Measurements from ENCODE around the gene SMIM38. TPM values are rescaled to one million over a fixed set of nuclear protein-coding genes. Genes with fewer than 3 reads are reported as not detected.

Gene SMIM38
- total and polyA plus RNA-seq, 4 donors = 0.03 to 1.7 (median 0.07) TPM

GRCh38 chr11:69121021-69121420 is 34.7 kb upstream of the SMIM38 start:
- DNase-seq (ENCODE audit: low spot score) = no peak
- no peak overlapping the region for H3K27ac ChIP-seq (ENCODE audit: low read depth in 1 of 2, low read length in 2 of 2)
- no peak for TF ChIP-seq EGR1 (IDR thresholded peaks at IDR 0.05; ENCODE audit: low read depth in 2 of 2)
- no peak for TF ChIP-seq HNF4G (IDR thresholded peaks at IDR 0.05)
- no peak for TF ChIP-seq RXRA (IDR thresholded peaks at IDR 0.05)
- no peak for TF ChIP-seq GABPA (IDR thresholded peaks at IDR 0.05 in 1 of 2, conservative IDR thresholded peaks at IDR 0.05 in 1 of 2)
- no peak for TF ChIP-seq FOXA2 (IDR thresholded peaks at IDR 0.05)
- no peak for TF ChIP-seq SP1 (IDR thresholded peaks at IDR 0.05)
- no peak for TF ChIP-seq NR2F2 (IDR thresholded peaks at IDR 0.05)
- TF ChIP-seq RAD21 (IDR thresholded peaks at IDR 0.05) = no peak
- no peak for TF ChIP-seq MAX (IDR thresholded peaks at IDR 0.05)
- no peak for TF ChIP-seq ZBTB33 (IDR thresholded peaks at IDR 0.05)
- no peak overlapping the region for H3K4me3 ChIP-seq (ENCODE audit: low read depth in 1 of 3, low read length in 3 of 3)
- peaks cover 0 to 4% (median 0%) of the 10 kb centered on the region in 4 donors for H3K9me3 ChIP-seq (ENCODE audit: control insufficient read depth in 4 of 4, low read length in 3 of 4)
- 88% methylated on average over 9 of the region's 9 CpGs for WGBS
- H3K4me1 ChIP-seq (ENCODE audit: control insufficient read depth in 4 of 4, insufficient read depth in 4 of 4, low read length in 3 of 4) = peaks cover 0 to 1% (median 0%) of the 10 kb centered on the region in 4 donors
- H3K9ac ChIP-seq (ENCODE audit: low read depth in 1 of 2, low read length in 2 of 2) = no peak overlapping the region
- no peaks in the 10 kb centered on the region for H3K36me3 ChIP-seq (ENCODE audit: control insufficient read depth in 4 of 4, insufficient read depth in 3 of 4, low read depth in 1 of 4, low read length in 3 of 4)
- no peaks in the 10 kb centered on the region for H3K27me3 ChIP-seq (ENCODE audit: control insufficient read depth in 4 of 4, insufficient read depth in 4 of 4, low read length in 3 of 4)

- no peak overlapping the region for H3K9ac ChIP-seq (ENCODE audit: low read depth in 1 of 2, low read length in 2 of 2)
- no peak for DNase-seq (ENCODE audit: low spot score)
- WGBS = 92% methylated on average over 19 of the region's 19 CpGs
Observed at GRCh38 chr11:69121621-69122325, 34.0 kb upstream of the SMIM38 start.

More at GRCh38 chr11:69121621-69122325, 34.0 kb upstream of the SMIM38 start:
- H3K4me3 ChIP-seq (ENCODE audit: low read depth in 1 of 3, low read length in 3 of 3) = no peak overlapping the region
- H3K9me3 ChIP-seq (ENCODE audit: control insufficient read depth in 4 of 4, low read length in 3 of 4) = peaks cover 0 to 4% (median 0%) of the 10 kb centered on the region in 4 donors
- no peak overlapping the region for H3K27ac ChIP-seq (ENCODE audit: low read depth in 1 of 2, low read length in 2 of 2)
- H3K36me3 ChIP-seq (ENCODE audit: control insufficient read depth in 4 of 4, insufficient read depth in 3 of 4, low read depth in 1 of 4, low read length in 3 of 4) = no peaks in the 10 kb centered on the region
- H3K27me3 ChIP-seq (ENCODE audit: control insufficient read depth in 4 of 4, insufficient read depth in 4 of 4, low read length in 3 of 4) = no peaks in the 10 kb centered on the region
- no peak for TF ChIP-seq HNF4A (conservative IDR thresholded peaks at IDR 0.05)
- TF ChIP-seq EGR1 (IDR thresholded peaks at IDR 0.05; ENCODE audit: low read depth in 2 of 2) = no peak
- TF ChIP-seq JUND (IDR thresholded peaks at IDR 0.05) = no peak
- no peak for TF ChIP-seq TAF1 (conservative IDR thresholded peaks at IDR 0.05)
- no peak for TF ChIP-seq FOXA1 (IDR thresholded peaks at IDR 0.05)
- TF ChIP-seq FOXA2 (IDR thresholded peaks at IDR 0.05) = no peak
- TF ChIP-seq YY1 (IDR thresholded peaks at IDR 0.05) = no peak
- no peak for TF ChIP-seq NR2F2 (IDR thresholded peaks at IDR 0.05)
- TF ChIP-seq MAX (IDR thresholded peaks at IDR 0.05) = no peak
- no peak for TF ChIP-seq ATF3 (IDR thresholded peaks at IDR 0.05)
- TF ChIP-seq RAD21 (IDR thresholded peaks at IDR 0.05) = no peak
- no peak for TF ChIP-seq GABPA (IDR thresholded peaks at IDR 0.05 in 1 of 2, conservative IDR thresholded peaks at IDR 0.05 in 1 of 2)
- TF ChIP-seq HNF4G (IDR thresholded peaks at IDR 0.05) = no peak
- TF ChIP-seq ZBTB33 (IDR thresholded peaks at IDR 0.05) = no peak
- TF ChIP-seq SP1 (IDR thresholded peaks at IDR 0.05) = no peak
- H3K4me1 ChIP-seq (ENCODE audit: control insufficient read depth in 4 of 4, insufficient read depth in 4 of 4, low read length in 3 of 4) = peaks cover 0 to 1% (median 0%) of the 10 kb centered on the region in 4 donors
